Ascending aorta (tissue), 2 donors: Measurements from ENCODE around the gene LMBRD1. TPM values are rescaled to one million over a fixed set of nuclear protein-coding genes. Genes with fewer than 3 reads are reported as not detected.

Experiments used
- DNase-seq, 2 donors: peaks; one replicate each; pipeline ENCODE4 v3.0.0-alpha.2; 2019; ENCODE audit warnings: low spot score in 2 of 2
- H3K27ac ChIP-seq, 2 donors: fragments of 200-600 bp; sonication (generic); one replicate each; pipeline ENCODE4 v1.5.1; 2016 to 2017; ENCODE audit warnings: mild to moderate bottlenecking in 1 of 2
- H3K27me3 ChIP-seq: fragments of 200-600 bp; sonication (generic); one replicate; pipeline ENCODE4 v1.5.1; 2017
- H3K36me3 ChIP-seq, 2 donors: fragments of 200-600 bp; sonication (generic); one replicate each; pipeline ENCODE4 v1.5.1; 2016
- H3K4me1 ChIP-seq, 2 donors: fragments of 200-600 bp; sonication (generic); one replicate each; pipeline ENCODE4 v1.5.1; 2016 to 2017; ENCODE audit warnings: mild to moderate bottlenecking in 1 of 2
- H3K4me3 ChIP-seq, 2 donors: fragments of 200-600 bp; sonication (generic); one replicate each; pipeline ENCODE4 v1.5.1; 2016 to 2017; ENCODE audit warnings: mild to moderate bottlenecking in 1 of 2
- H3K9me3 ChIP-seq, 2 donors: fragments of 200-600 bp; sonication (generic); one replicate each; pipeline ENCODE4 v1.5.1; 2016
- CTCF ChIP-seq, 3 experiments: fragments of 200-600 bp in 2 of 3; fragments of 450-650 bp in 1 of 3; sonication (generic) in 2 of 3; IDR thresholded peaks; one replicate each; pipeline ENCODE4 v1.5.1; 2016 to 2019; ENCODE audit warnings: antibody characterized with exemption in 3 of 3, mild to moderate bottlenecking in 1 of 3, moderate library complexity in 1 of 3
- intact Hi-C: fragments of 100-400 bp; cut with DNase I; formaldehyde crosslinking; loops from one replicate; pipeline ENCODE4 v1.15.1; 2023
- total RNA-seq: library from RNA; depleted of rRNA; stranded (reverse); fragments of >200 nt; gene quantifications from one replicate; pipeline ENCODE4 v1.1.0, GENCODE V29; 2016

Gene LMBRD1
- total RNA-seq, 1 donor from 2014 or later, result 31.1 TPM

- TF ChIP-seq CTCF (IDR thresholded peaks at IDR 0.05), result no peak
Observed at GRCh38 chr6:69732045-69732444, 64.8 kb downstream of the LMBRD1 start.

GRCh38 chr6:69729870-69730449 is 66.8 kb downstream of the LMBRD1 start:
- intact Hi-C loops, result loop anchor here (10.0 kb wide), 1 partner anchor 375 kb away; no protein-coding TSS in a partner anchor
- H3K4me3 ChIP-seq, result no peak overlapping the region
- peaks cover 0 to 4% of the 10 kb centered on the region in 2 donors for H3K36me3 ChIP-seq
- peaks cover 0 to 3% of the 10 kb centered on the region in 2 donors for H3K9me3 ChIP-seq
- TF ChIP-seq CTCF (IDR thresholded peaks at IDR 0.05), result peak in 2 of 3 experiments; percentile 20 to 53
- no peaks in the 10 kb centered on the region for H3K27me3 ChIP-seq
- DNase-seq, result no peak
- H3K4me1 ChIP-seq, result no peaks in the 10 kb centered on the region
- H3K27ac ChIP-seq, result no peak overlapping the region

More at GRCh38 chr6:69732045-69732444, 64.8 kb downstream of the LMBRD1 start:
- intact Hi-C loops, result loop anchor here (10.0 kb wide), 1 partner anchor 373 kb away; no protein-coding TSS in a partner anchor
- Histone ChIP-seq H3K4me3 (no peak overlapping the region), H3K9me3 (no peaks in the 10 kb centered on the region), H3K4me1 (no peaks in the 10 kb centered on the region), H3K36me3 (no peaks in the 10 kb centered on the region), H3K27me3 (no peaks in the 10 kb centered on the region), H3K27ac (no peak overlapping the region)
- DNase-seq, result no peak

- Histone ChIP-seq H3K4me1 (no peaks in the 10 kb centered on the region), H3K27me3 (no peaks in the 10 kb centered on the region), H3K36me3 (peaks cover 4 to 27% of the 10 kb centered on the region in 2 donors), H3K4me3 (no peak overlapping the region), H3K27ac (no peak overlapping the region), H3K9me3 (peaks cover 0 to 7% of the 10 kb centered on the region in 2 donors)
- no peak for DNase-seq
- TF ChIP-seq CTCF (IDR thresholded peaks at IDR 0.05), result no peak
- intact Hi-C loops, result no loop called here
Observed at GRCh38 chr6:69722683-69723082, 74.1 kb downstream of the LMBRD1 start.

- DNase-seq, result no peak
- no peaks in the 10 kb centered on the region for H3K4me1 ChIP-seq
- no peak overlapping the region for H3K4me3 ChIP-seq
- H3K36me3 ChIP-seq, result peaks cover 10 to 30% of the 10 kb centered on the region in 2 donors
- intact Hi-C loops, result no loop called here
- no peak for TF ChIP-seq CTCF (IDR thresholded peaks at IDR 0.05)
- H3K27ac ChIP-seq, result no peak overlapping the region
- H3K9me3 ChIP-seq, result peaks cover 0 to 4% of the 10 kb centered on the region in 2 donors
- no peaks in the 10 kb centered on the region for H3K27me3 ChIP-seq
Observed at GRCh38 chr6:69719602-69720193, 77.1 kb downstream of the LMBRD1 start.

- Histone ChIP-seq H3K4me1 (no peaks in the 10 kb centered on the region), H3K27ac (no peak overlapping the region), H3K9me3 (no peaks in the 10 kb centered on the region), H3K27me3 (no peaks in the 10 kb centered on the region), H3K4me3 (no peak overlapping the region), H3K36me3 (peaks cover 7 to 17% of the 10 kb centered on the region in 2 donors)
- TF ChIP-seq CTCF (IDR thresholded peaks at IDR 0.05), result no peak
- no peak for DNase-seq
- intact Hi-C loops, result no loop called here
Observed at GRCh38 chr6:69706724-69707123, 90.1 kb downstream of the LMBRD1 start.
